ENCODE data around the gene ACAD11.
A peak's percentile ranks its signal among the peaks of the same experiment; 100 is the strongest.

- TF ChIP-seq RAD21 (IDR thresholded peaks at IDR 0.05) (no peak), CTCF (IDR thresholded peaks at IDR 0.05; ENCODE audit: low read depth, low read length, missing input control) (no peak), NR2F2 (IDR thresholded peaks at IDR 0.05) (peak; percentile 6)
Measured at GRCh38 chr3:132655471-132655870, 4.1 kb downstream of the ACAD11 start.

All from liver (tissue), 3 donors.